Middle frontal gyrus (tissue), 1 donor: Measurements from ENCODE around the gene TOP3A.

Experiments used
- DNase-seq: peaks from one replicate; pipeline ENCODE4 v3.0.0-alpha.2; 2015; ENCODE audit warnings: low spot score; ENCODE audit errors: extremely low spot score

TOP3A gene

GRCh38 chr17:18256351-18256750 lies 58.4 kb downstream of the TOP3A start:
- DNase-seq: no peak

- no peak for DNase-seq
Observed at GRCh38 chr17:18254888-18255649, 59.7 kb downstream of the TOP3A start.

- DNase-seq: no peak
Observed at GRCh38 chr17:18253947-18254821, 60.6 kb downstream of the TOP3A start.

GRCh38 chr17:18253187-18253884 lies 61.5 kb downstream of the TOP3A start:
- DNase-seq: no peak

- DNase-seq: no peak
Observed at GRCh38 chr17:18252160-18252559, 62.6 kb downstream of the TOP3A start.

- no peak for DNase-seq
Observed at GRCh38 chr17:18251204-18251603, 63.6 kb downstream of the TOP3A start.

GRCh38 chr17:18250708-18251107 lies 64.1 kb downstream of the TOP3A start:
- DNase-seq: no peak

- no peak for DNase-seq
Observed at GRCh38 chr17:18250259-18250658, 64.5 kb downstream of the TOP3A start.

- DNase-seq: no peak
Observed at GRCh38 chr17:18248811-18249210, 66.0 kb downstream of the TOP3A start.

- peak; percentile 62 for DNase-seq
Observed at GRCh38 chr17:18248300-18248731, 66.5 kb downstream of the TOP3A start.

- no peak for DNase-seq
Observed at GRCh38 chr17:18247613-18248001, 67.2 kb downstream of the TOP3A start.

- DNase-seq: no peak
Observed at GRCh38 chr17:18246880-18247612, 67.7 kb downstream of the TOP3A start.

- no peak for DNase-seq
Observed at GRCh38 chr17:18246109-18246725, 68.6 kb downstream of the TOP3A start.

GRCh38 chr17:18245038-18245776 lies 69.6 kb downstream of the TOP3A start:
- DNase-seq: no peak

- DNase-seq: no peak
Observed at GRCh38 chr17:18241229-18241871, 73.4 kb downstream of the TOP3A start.

GRCh38 chr17:18240449-18240848 lies 74.3 kb downstream of the TOP3A start:
- DNase-seq: no peak

GRCh38 chr17:18238299-18238698 lies 76.5 kb downstream of the TOP3A start:
- DNase-seq: no peak

- no peak for DNase-seq
Observed at GRCh38 chr17:18237461-18237860, 77.3 kb downstream of the TOP3A start.

GRCh38 chr17:18236494-18236893 lies 78.3 kb downstream of the TOP3A start:
- no peak for DNase-seq
